ENCODE data around the gene UGT2B17.

DNA sequence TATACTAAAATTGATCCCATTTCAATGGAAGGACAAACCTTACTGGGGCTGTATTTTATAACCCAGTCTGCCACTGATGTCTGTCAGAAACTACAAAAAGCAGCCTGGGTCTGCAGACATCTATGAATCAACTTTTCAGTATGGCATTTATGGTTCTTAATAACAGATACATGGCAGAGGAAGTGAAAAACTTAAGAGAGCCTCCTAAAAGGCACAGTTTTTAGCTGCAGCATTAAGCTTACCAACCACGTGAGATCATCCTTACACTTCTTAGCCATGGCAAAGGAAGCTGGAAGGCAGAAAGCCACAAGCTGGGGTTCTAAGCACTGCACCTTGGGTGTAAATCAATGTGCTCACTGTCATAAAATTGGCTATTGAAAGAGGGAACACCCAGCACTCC, 16.6 kb upstream of the UGT2B17 start:
- TF ChIP-seq, protein P1, sequence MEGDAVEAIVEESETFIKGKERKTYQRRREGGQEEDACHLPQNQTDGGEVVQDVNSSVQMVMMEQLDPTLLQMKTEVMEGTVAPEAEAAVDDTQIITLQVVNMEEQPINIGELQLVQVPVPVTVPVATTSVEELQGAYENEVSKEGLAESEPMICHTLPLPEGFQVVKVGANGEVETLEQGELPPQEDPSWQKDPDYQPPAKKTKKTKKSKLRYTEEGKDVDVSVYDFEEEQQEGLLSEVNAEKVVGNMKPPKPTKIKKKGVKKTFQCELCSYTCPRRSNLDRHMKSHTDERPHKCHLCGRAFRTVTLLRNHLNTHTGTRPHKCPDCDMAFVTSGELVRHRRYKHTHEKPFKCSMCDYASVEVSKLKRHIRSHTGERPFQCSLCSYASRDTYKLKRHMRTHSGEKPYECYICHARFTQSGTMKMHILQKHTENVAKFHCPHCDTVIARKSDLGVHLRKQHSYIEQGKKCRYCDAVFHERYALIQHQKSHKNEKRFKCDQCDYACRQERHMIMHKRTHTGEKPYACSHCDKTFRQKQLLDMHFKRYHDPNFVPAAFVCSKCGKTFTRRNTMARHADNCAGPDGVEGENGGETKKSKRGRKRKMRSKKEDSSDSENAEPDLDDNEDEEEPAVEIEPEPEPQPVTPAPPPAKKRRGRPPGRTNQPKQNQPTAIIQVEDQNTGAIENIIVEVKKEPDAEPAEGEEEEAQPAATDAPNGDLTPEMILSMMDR (IDR thresholded peaks at IDR 0.05; ENCODE audit: insufficient read depth, low read length, poor library complexity, severe bottlenecking) = no peak
- TF ChIP-seq EZH2phosphoT487 (conservative IDR thresholded peaks at IDR 0.05; ENCODE audit: low read length) = no peak

All from SU-DHL-6 (cell line).